Trophoblast cell (in vitro differentiated cells and primary cell): ENCODE results near the gene TRAF4.

Source experiments
- DNase-seq, 2 donors: peaks; one replicate each; pipeline ENCODE4 v3.0.0-alpha.2; 2016
- H2AFZ ChIP-seq: 2 replicates; pipeline ENCODE4 v1.6.1; 2013; ENCODE audit warnings: low read length, moderate library complexity, mild to moderate bottlenecking; ENCODE audit not compliant: insufficient read depth, poor library complexity
- H2AK5ac ChIP-seq: 2 replicates; pipeline ENCODE4 v1.6.1; 2013; ENCODE audit warnings: mild to moderate bottlenecking, low read length
- H2BK120ac ChIP-seq: 2 replicates; pipeline ENCODE4 v1.6.1; 2013; ENCODE audit warnings: low read length, mild to moderate bottlenecking, moderate library complexity; ENCODE audit not compliant: insufficient read depth, poor library complexity
- H2BK12ac ChIP-seq: 2 replicates; pipeline ENCODE4 v1.6.1; 2013; ENCODE audit warnings: mild to moderate bottlenecking, low read length, moderate library complexity
- H2BK5ac ChIP-seq: 2 replicates; pipeline ENCODE4 v1.6.1; 2013; ENCODE audit warnings: low read length, low read depth, moderate library complexity, mild to moderate bottlenecking; ENCODE audit not compliant: poor library complexity
- H3K14ac ChIP-seq: 2 replicates; pipeline ENCODE4 v1.6.1; 2013; ENCODE audit warnings: mild to moderate bottlenecking, low read length
- H3K18ac ChIP-seq: 2 replicates; pipeline ENCODE4 v1.6.1; 2013; ENCODE audit warnings: mild to moderate bottlenecking, low read length
- H3K23ac ChIP-seq: 2 replicates; pipeline ENCODE4 v1.6.1; 2013; ENCODE audit warnings: low read length
- H3K27ac ChIP-seq: 2 replicates; pipeline ENCODE4 v1.5.1; 2013; ENCODE audit warnings: low read depth, mild to moderate bottlenecking, inconsistent platforms, low read length, moderate library complexity
- H3K27me3 ChIP-seq: 2 replicates; pipeline ENCODE4 v1.6.1; 2013; ENCODE audit warnings: inconsistent platforms, mild to moderate bottlenecking, low read length, moderate library complexity; ENCODE audit not compliant: insufficient read depth
- H3K36me3 ChIP-seq, 2 experiments: 1 replicate in 1 of 2; 2 replicates in 1 of 2; pipeline ENCODE4 v1.6.1; 2013; ENCODE audit warnings: low read length in 2 of 2, mild to moderate bottlenecking in 2 of 2, moderate library complexity in 1 of 2; ENCODE audit not compliant: insufficient read depth in 2 of 2, control insufficient read depth in 1 of 2
- H3K4ac ChIP-seq: 2 replicates; pipeline ENCODE4 v1.6.1; 2013; ENCODE audit warnings: low read depth, mild to moderate bottlenecking, low read length, moderate library complexity
- H3K4me1 ChIP-seq, 2 experiments: 1 replicate in 1 of 2; 2 replicates in 1 of 2; pipeline ENCODE4 v1.6.1; 2013; ENCODE audit warnings: low read length in 2 of 2, mild to moderate bottlenecking in 2 of 2, moderate library complexity in 1 of 2; ENCODE audit not compliant: insufficient read depth in 2 of 2, control insufficient read depth in 1 of 2
- H3K4me2 ChIP-seq: 2 replicates; pipeline ENCODE4 v1.6.1; 2013; ENCODE audit warnings: inconsistent platforms, mild to moderate bottlenecking, low read length, moderate library complexity
- H3K4me3 ChIP-seq: 2 replicates; pipeline ENCODE4 v1.5.1; 2013; ENCODE audit warnings: mild to moderate bottlenecking, low read depth, low read length, inconsistent platforms
- H3K79me1 ChIP-seq: one replicate; pipeline ENCODE4 v1.6.1; 2013; ENCODE audit warnings: low read length
- H3K79me2 ChIP-seq: 2 replicates; pipeline ENCODE4 v1.6.1; 2013; ENCODE audit warnings: low read length, mild to moderate bottlenecking; ENCODE audit not compliant: control insufficient read depth, insufficient read depth, poor library complexity
- H3K9ac ChIP-seq: 2 replicates; pipeline ENCODE4 v1.6.1; 2013; ENCODE audit warnings: mild to moderate bottlenecking, low read length
- H3K9me3 ChIP-seq: 2 replicates; pipeline ENCODE4 v1.6.1; 2013; ENCODE audit warnings: low read depth, mild to moderate bottlenecking, control low read depth, inconsistent platforms, low read length; ENCODE audit not compliant: insufficient read depth
- H4K12ac ChIP-seq: 2 replicates; pipeline ENCODE4 v1.6.1; 2013; ENCODE audit warnings: low read depth, mild to moderate bottlenecking, low read length, moderate library complexity
- H4K8ac ChIP-seq: 2 replicates; pipeline ENCODE4 v1.6.1; 2013; ENCODE audit warnings: low read depth, mild to moderate bottlenecking, low read length, moderate library complexity
- H4K91ac ChIP-seq: one replicate; pipeline ENCODE4 v1.6.1; 2013; ENCODE audit warnings: low read depth, mild to moderate bottlenecking, low read length, moderate library complexity
- WGBS: extraction: QIAGEN DNeasy Blood & Tissue Kit; methylation state at CpG from one replicate; pipeline ENCODE4 v1.1.7; 2013; ENCODE audit warnings: missing lambda C conversion rate; ENCODE audit not compliant: insufficient read length, insufficient coverage; ENCODE audit errors: extremely low coverage; 5-methylcytosine and 5-hydroxymethylcytosine counted together

Gene TRAF4

DNA sequence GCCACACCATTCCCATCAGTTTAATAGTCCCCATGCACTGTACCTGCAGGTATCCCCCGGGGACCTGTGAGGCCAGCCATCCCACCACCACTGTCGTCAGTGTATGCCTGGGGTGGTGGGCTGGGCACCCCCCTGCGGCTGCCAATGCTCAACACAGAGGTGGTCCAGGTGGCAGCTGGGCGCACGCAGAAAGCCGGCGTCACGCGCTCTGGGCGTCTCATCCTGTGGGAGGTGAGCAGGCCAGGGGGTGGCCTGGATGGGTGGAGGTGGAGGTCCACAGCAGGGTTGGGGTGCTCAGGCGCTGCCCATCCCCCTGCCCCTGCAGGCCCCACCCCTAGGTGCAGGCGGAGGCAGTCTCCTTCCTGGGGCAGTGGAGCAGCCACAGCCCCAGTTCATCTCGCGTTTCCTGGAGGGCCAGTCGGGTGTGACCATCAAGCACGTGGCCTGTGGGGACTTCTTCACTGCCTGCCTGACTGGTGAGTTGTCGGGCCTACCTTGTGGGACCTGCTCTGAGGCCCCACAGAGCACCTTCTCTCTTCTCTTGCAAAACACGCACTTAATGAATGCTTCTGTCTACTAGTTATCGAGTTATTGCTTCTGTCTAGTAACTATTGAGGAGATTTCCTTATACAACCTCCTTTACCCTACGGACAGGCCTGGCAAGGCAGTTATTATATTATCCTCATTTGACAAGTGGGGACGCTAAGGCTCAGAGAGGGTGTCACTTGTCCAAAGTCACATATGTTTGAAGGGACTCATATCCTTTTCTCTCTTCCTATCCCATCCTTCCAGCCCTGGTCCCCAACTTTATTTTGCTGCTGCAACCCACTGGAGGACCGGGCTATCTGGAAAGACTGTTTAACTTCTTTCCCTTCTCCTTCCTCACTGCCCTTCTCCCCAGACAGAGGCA is 5.8 kb upstream of the TRAF4 start:
- Histone ChIP-seq H3K27me3 (no peaks in the 10 kb centered on the region), H3K9ac (no peak overlapping the region), H3K14ac (peak overlapping the region; percentile 36), H4K12ac (no peak overlapping the region), H4K91ac (peak overlapping the region; percentile 7), H3K4me1 (peaks cover 19 to 29% of the 10 kb centered on the region in 2 experiments), H2AK5ac (peak overlapping the region; percentile 70), H3K36me3 (peaks cover 3 to 7% of the 10 kb centered on the region in 2 experiments), H3K23ac (no peak overlapping the region), H3K4me2 (no peak overlapping the region), H3K9me3 (peaks cover 9% of the 10 kb centered on the region), H2BK12ac (no peak overlapping the region), H3K79me2 (no peaks in the 10 kb centered on the region), H3K27ac (peak overlapping the region; percentile 3), H2AFZ (no peak overlapping the region), H3K4me3 (no peak overlapping the region), H3K79me1 (peaks cover 10% of the 10 kb centered on the region), H4K8ac (no peak overlapping the region), H2BK120ac (no peak overlapping the region), H3K4ac (no peak overlapping the region), H3K18ac (no peak overlapping the region), H2BK5ac (no peak overlapping the region)
- WGBS = no CpG with 5 or more reads among the region's 22 CpGs
- DNase-seq = peak in 1 of 2 donors; percentile 42

DNA sequence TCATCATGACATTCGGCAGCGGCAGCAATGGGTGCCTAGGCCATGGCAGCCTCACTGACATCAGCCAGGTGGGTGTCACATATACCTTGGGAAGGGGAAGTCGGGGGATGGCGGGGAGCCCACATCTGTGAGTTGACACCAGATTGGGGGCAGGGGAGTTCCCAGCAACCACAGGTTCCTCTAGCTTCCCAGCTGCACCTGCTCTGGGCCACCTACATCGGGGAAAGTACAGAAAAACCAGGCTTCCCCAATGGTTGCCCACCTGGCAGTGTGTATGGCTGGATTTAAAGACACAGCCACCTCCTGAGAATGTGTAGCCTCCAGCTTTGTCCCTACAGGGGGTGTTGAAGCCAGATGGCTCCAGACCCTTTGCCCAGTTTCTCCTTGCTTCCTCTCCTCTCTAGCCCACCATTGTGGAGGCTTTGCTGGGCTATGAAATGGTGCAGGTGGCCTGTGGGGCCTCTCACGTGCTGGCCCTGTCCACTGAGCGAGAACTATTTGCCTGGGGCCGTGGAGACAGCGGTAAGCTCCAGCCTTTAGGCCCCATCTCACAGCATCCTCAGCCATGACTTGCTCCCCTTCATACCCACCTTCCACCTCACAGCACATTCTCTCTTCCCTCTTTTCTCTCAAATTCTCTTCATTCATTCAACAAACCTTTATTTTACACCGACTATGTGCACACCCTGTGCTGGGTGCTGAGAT is 5.0 kb upstream of the TRAF4 start:
- peak; percentile 62 to 70 for DNase-seq
- Histone ChIP-seq H2BK5ac (no peak overlapping the region), H3K79me1 (peaks cover 16% of the 10 kb centered on the region), H3K4me2 (no peak overlapping the region), H2BK120ac (peak overlapping the region; percentile 20), H3K23ac (no peak overlapping the region), H3K4ac (no peak overlapping the region), H2AK5ac (peak overlapping the region; percentile 70), H3K9ac (no peak overlapping the region), H3K4me1 (peaks cover 19 to 32% of the 10 kb centered on the region in 2 experiments), H2BK12ac (peak overlapping the region; percentile 5), H3K14ac (peak overlapping the region; percentile 36), H3K9me3 (peaks cover 9% of the 10 kb centered on the region), H3K79me2 (peaks cover 4% of the 10 kb centered on the region), H4K12ac (no peak overlapping the region), H4K91ac (peak overlapping the region; percentile 7), H3K18ac (no peak overlapping the region), H2AFZ (no peak overlapping the region), H3K27me3 (no peaks in the 10 kb centered on the region), H3K4me3 (no peak overlapping the region), H3K36me3 (peaks cover 3 to 7% of the 10 kb centered on the region in 2 experiments), H3K27ac (peak overlapping the region; percentile 3), H4K8ac (no peak overlapping the region)
- 100% methylated on average over 1 of the region's 10 CpGs for WGBS

DNA sequence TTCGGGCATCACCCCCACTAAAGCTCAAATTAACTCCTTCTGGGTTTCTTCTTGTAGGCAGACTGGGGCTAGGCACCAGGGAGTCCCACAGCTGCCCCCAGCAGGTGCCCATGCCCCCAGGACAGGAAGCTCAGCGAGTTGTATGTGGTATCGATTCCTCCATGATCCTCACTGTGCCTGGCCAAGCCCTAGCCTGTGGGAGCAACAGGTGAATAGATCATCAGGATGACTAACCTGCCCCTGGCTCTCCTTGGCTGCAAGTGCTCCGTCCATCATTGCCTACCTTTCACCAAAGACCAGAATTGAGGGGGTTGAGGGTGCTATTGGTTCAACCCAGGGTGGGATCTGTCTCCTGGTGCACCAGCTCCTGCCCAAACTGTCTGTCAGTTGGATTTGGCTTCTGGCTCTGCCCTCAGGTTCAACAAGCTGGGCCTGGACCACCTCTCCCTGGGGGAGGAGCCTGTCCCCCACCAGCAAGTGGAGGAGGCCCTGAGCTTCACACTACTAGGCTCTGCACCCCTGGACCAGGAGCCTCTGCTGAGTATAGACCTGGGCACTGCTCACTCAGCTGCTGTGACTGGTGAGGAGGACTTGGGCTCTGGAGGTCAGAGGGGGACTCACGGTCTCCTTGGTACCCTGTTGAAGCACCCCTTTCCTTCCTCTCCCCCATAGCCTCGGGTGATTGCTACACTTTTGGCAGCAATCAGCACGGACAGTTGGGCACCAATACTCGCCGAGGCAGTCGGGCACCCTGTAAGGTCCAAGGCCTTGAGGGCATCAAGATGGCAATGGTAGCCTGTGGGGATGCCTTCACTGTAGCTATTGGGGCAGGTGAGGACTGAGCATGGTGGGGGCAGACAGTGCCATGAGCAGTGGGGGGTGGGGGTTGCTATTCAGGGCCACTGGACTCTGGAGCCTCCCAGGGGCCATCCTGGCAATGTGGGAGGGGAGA is 3.1 kb upstream of the TRAF4 start:
- H2BK5ac ChIP-seq = no peak overlapping the region
- no peak overlapping the region for H4K91ac ChIP-seq
- H3K79me2 ChIP-seq = peaks cover 19% of the 10 kb centered on the region
- H4K12ac ChIP-seq = no peak overlapping the region
- H3K4ac ChIP-seq = no peak overlapping the region
- no peak overlapping the region for H3K23ac ChIP-seq
- WGBS = no CpG with 5 or more reads among the region's 10 CpGs
- no peak overlapping the region for H3K27ac ChIP-seq
- no peak overlapping the region for H3K4me2 ChIP-seq
- H4K8ac ChIP-seq = no peak overlapping the region
- H3K36me3 ChIP-seq = peaks cover 5 to 8% of the 10 kb centered on the region in 2 experiments
- H3K79me1 ChIP-seq = peaks cover 32% of the 10 kb centered on the region
- H2BK12ac ChIP-seq = peak overlapping the region; percentile 37
- H3K9ac ChIP-seq = no peak overlapping the region
- peak overlapping the region; percentile 13 for H2AK5ac ChIP-seq
- peaks cover 15 to 28% of the 10 kb centered on the region in 2 experiments for H3K4me1 ChIP-seq
- H2AFZ ChIP-seq = no peak overlapping the region
- no peaks in the 10 kb centered on the region for H3K27me3 ChIP-seq
- no peak overlapping the region for H2BK120ac ChIP-seq
- no peak for DNase-seq
- H3K4me3 ChIP-seq = no peak overlapping the region
- H3K9me3 ChIP-seq = peaks cover 11% of the 10 kb centered on the region
- H3K18ac ChIP-seq = no peak overlapping the region
- H3K14ac ChIP-seq = no peak overlapping the region
